ENCODE data around the gene TJP1. TPM values are rescaled to one million over a fixed set of nuclear protein-coding genes. Genes with fewer than 3 reads are reported as not detected.
"Not testable (repeated sequence)": the region's sequence is repeated elsewhere in the genome, so short reads cannot be mapped to it uniquely, and the experiment has no call there.

The TJP1 gene
- total RNA-seq, 1 donor from 2014 or later = not detected

DNA sequence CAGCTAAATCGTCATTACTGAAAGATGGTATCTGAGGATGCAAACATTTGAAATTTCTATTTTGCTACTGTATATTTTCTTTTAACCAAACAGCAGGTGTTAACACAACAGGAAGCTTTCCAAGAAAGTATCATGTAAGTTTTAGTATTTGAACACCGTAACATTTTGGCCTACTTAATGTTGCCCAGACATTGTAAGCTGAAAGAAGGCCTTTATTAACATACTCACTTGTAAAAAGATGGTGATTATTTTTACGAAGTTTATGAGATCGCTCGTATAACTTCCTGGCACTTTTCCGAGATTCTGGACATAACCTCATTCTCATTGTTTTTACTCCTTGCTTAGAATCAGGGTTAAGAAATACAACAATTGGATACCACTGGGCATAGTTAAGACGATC lies 95.7 kb downstream of the TJP1 start:
- Mint-ChIP-seq H3K27me3 (ENCODE audit: insufficient read depth) (peaks cover 2% of the 10 kb centered on the region), H3K36me3 (ENCODE audit: low read depth) (no peaks in the 10 kb centered on the region), H3K4me1 (ENCODE audit: low read depth) (no peaks in the 10 kb centered on the region), H3K27ac (no peak overlapping the region), H3K4me3 (no peak overlapping the region), H3K9me3 (peaks cover 20% of the 10 kb centered on the region)
- intact Hi-C loops (cut with micrococcal nuclease) = no loop called here
- DNase-seq (ENCODE audit: low spot score) = no peak

DNA sequence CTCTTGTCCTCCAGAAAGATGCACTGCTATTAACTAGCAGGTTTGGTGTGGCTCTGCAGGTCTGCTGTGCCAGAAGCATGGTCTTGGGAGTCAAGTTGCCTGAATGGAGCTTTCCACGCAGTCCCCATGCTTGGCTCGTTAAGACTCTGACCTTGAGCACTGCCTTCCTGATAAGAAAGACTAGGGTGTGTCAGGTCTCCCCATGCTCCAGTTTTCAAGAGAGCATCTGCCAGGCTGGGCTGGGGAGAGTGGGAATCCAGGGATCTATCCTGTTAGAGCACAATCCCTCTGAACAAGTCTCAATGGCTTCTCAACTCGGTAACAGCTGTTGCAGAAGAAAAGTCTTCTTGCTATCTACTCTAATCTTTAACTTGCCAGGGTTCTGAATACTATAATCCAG lies 98.2 kb downstream of the TJP1 start:
- H3K4me1 Mint-ChIP-seq (ENCODE audit: low read depth) = no peaks in the 10 kb centered on the region
- no peaks in the 10 kb centered on the region for H3K36me3 Mint-ChIP-seq (ENCODE audit: low read depth)
- intact Hi-C loops (cut with micrococcal nuclease) = no loop called here
- no peak overlapping the region for H3K4me3 Mint-ChIP-seq
- no peak for DNase-seq (ENCODE audit: low spot score)
- H3K27ac Mint-ChIP-seq = no peak overlapping the region
- H3K27me3 Mint-ChIP-seq (ENCODE audit: insufficient read depth) = peaks cover 4% of the 10 kb centered on the region
- H3K9me3 Mint-ChIP-seq = peaks cover 31% of the 10 kb centered on the region

DNA sequence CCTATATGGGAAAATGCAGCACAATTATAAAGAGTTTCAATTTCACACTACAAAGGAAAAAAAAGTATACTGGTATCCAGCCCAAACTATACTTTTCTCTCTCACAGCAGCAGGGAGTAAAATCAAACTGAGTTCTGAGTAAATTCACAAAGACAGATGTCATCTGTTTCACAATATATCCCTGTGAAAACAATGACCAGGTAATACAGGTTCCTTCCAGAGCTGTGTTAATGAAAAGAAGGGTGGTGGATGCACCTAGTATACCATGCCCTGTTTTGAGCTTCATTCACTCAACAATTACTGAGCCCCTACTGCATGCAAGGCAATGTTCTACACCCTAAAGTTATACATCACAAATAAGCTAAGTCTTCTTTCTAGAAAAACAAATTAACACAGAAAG lies 108.5 kb downstream of the TJP1 start:
- Mint-ChIP-seq H3K9me3 (no peaks in the 10 kb centered on the region), H3K27ac (no peak overlapping the region), H3K36me3 (ENCODE audit: low read depth) (no peaks in the 10 kb centered on the region), H3K4me3 (no peak overlapping the region), H3K4me1 (ENCODE audit: low read depth) (no peaks in the 10 kb centered on the region), H3K27me3 (ENCODE audit: insufficient read depth) (peaks cover 4% of the 10 kb centered on the region)
- no peak for DNase-seq (ENCODE audit: low spot score)
- intact Hi-C loops (cut with micrococcal nuclease) = no loop called here

DNA sequence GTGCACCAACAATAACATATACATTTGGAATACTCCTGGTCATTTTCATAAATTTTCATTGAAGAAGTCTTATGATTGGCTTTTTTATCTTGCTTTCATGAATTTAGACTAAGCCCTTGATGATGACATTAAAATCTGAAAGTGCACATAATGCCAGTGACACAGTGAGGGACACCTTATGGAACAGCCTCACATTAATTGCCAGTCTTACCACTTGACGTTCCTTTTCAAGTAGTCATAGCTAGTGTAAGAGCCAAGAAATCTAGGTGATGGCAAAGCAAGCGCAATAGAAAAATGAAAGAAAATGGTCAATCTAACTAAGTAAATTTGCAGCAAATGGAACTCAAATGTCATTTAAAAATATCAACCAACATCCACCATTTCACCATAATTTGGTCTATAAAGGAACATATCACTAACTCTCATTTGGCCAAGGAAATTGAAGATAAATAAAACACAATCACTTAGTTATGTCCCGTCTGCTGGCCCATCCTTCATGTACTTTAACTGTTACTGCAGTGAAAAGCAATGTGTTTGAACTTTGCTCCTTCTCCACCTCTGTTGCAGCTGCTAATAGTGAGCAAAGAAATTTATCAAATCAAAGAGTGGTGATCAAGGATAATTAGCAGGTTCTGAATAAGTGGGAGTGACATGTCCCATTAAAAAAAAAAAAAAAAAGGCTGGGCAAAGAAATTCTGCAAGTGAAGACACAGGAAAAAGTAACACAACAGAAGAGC lies 110.0 kb downstream of the TJP1 start:
- H3K4me3 Mint-ChIP-seq = no peak overlapping the region
- no peaks in the 10 kb centered on the region for H3K9me3 Mint-ChIP-seq
- no peaks in the 10 kb centered on the region for H3K4me1 Mint-ChIP-seq (ENCODE audit: low read depth)
- no peaks in the 10 kb centered on the region for H3K36me3 Mint-ChIP-seq (ENCODE audit: low read depth)
- intact Hi-C loops (cut with micrococcal nuclease) = no loop called here
- peaks cover 4% of the 10 kb centered on the region for H3K27me3 Mint-ChIP-seq (ENCODE audit: insufficient read depth)
- H3K27ac Mint-ChIP-seq = no peak overlapping the region
- DNase-seq (ENCODE audit: low spot score) = no peak

DNA sequence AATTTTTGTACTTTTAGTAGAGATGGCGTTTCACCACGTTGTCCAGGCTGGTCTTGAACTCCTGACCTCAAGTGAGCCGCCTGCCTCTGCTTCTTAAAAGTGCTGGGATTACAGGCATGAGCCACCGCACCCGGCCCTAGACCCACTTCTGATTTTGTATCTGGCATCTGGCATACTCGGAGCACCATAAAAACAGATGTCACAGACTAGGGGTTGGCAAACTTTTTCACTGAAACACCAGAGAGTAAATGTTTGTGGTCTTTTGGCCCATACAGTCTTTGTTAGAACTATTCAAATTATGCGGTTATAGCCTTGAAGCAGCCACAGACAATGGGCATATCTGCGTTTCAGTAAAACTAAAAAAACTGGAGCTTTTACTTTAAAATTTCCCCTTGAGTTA lies 110.7 kb downstream of the TJP1 start:
- no peak for DNase-seq (ENCODE audit: low spot score)
- H3K4me1 Mint-ChIP-seq (ENCODE audit: low read depth) = no peaks in the 10 kb centered on the region
- H3K4me3 Mint-ChIP-seq = no peak overlapping the region
- H3K27ac Mint-ChIP-seq = no peak overlapping the region
- H3K36me3 Mint-ChIP-seq (ENCODE audit: low read depth) = no peaks in the 10 kb centered on the region
- intact Hi-C loops (cut with micrococcal nuclease) = no loop called here
- H3K9me3 Mint-ChIP-seq = no peaks in the 10 kb centered on the region
- no peaks in the 10 kb centered on the region for H3K27me3 Mint-ChIP-seq (ENCODE audit: insufficient read depth)

DNA sequence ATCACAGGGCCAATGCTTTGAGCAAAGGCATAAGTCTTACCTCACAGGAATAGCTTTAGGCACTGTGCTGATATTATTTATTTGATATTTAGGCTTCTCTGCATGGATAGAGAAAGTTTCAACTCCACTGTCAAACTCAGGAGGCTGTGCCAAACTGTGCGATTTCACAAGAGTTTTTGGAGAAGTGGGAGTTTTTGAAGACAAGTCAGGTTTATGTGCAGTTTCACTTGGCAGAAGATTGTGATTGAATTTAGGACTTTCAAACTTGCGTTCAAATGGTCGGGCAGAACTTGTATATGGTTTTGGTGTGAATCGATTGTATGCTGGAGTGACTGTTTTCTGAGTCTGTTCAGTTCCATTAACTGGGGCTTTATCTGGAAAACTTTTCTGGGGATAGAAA lies 113.7 kb downstream of the TJP1 start:
- H3K27ac Mint-ChIP-seq = no peak overlapping the region
- no peak for DNase-seq (ENCODE audit: low spot score)
- intact Hi-C loops (cut with micrococcal nuclease) = no loop called here
- no peaks in the 10 kb centered on the region for H3K36me3 Mint-ChIP-seq (ENCODE audit: low read depth)
- no peaks in the 10 kb centered on the region for H3K4me1 Mint-ChIP-seq (ENCODE audit: low read depth)
- no peaks in the 10 kb centered on the region for H3K27me3 Mint-ChIP-seq (ENCODE audit: insufficient read depth)
- no peaks in the 10 kb centered on the region for H3K9me3 Mint-ChIP-seq
- H3K4me3 Mint-ChIP-seq = no peak overlapping the region

DNA sequence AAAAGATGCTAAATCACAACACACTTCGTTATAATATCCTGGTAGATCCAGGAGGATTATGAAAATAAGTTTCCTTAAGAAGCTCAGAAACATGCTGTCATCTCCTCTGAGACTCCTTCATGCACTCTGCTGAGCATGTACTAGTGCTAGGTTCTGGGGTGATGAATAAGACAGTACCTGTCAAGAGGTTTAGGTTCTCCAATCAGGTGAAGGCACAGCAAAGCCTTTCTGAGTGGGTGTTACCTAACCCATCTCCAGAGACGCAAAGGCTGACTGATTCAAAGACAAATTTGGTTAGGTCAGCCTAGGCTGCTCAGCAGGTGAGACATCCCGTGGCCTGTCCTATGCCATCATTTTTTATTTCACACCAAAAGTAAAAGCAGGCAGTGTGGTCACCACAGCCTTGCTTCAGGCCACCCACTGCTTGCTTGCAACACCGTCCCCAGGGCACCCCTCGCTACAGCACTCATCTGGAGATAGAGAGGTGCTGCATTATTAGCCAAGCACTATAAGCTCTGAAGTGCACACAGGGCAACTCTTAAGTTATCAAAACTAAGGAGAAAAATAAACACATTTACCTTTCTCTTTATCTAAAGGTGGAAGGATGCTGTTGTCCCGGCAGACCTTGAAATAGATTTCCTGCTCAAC lies 117.2 kb downstream of the TJP1 start:
- H3K27ac Mint-ChIP-seq = no peak overlapping the region
- DNase-seq (ENCODE audit: low spot score) = no peak
- no peaks in the 10 kb centered on the region for H3K9me3 Mint-ChIP-seq
- H3K27me3 Mint-ChIP-seq (ENCODE audit: insufficient read depth) = no peaks in the 10 kb centered on the region
- no peak overlapping the region for H3K4me3 Mint-ChIP-seq
- no peaks in the 10 kb centered on the region for H3K36me3 Mint-ChIP-seq (ENCODE audit: low read depth)
- H3K4me1 Mint-ChIP-seq (ENCODE audit: low read depth) = no peaks in the 10 kb centered on the region
- intact Hi-C loops (cut with micrococcal nuclease) = no loop called here

DNA sequence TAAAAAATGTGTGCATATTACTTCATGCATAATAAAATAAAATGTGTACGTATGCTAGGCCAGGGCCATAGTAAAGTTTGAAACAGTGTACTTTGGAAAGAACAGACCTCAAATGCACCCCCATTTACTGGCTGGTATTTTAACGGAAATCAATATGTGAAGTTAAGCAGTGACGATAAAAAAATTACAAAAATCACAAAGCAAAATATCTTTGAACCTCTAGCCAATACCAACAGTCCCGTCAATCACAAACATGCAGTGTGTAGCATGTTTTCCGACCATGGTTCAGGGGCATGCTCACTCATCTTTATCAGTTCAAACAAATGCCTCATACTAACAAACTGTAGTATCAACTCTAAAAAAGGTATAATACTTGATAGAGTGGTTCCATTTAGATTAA lies 121.1 kb downstream of the TJP1 start:
- Mint-ChIP-seq H3K4me3 (no peak overlapping the region), H3K4me1 (ENCODE audit: low read depth) (no peaks in the 10 kb centered on the region), H3K27me3 (ENCODE audit: insufficient read depth) (peaks cover 2% of the 10 kb centered on the region), H3K9me3 (no peaks in the 10 kb centered on the region), H3K27ac (no peak overlapping the region), H3K36me3 (ENCODE audit: low read depth) (no peaks in the 10 kb centered on the region)
- DNase-seq (ENCODE audit: low spot score) = no peak
- intact Hi-C loops (cut with micrococcal nuclease) = no loop called here

DNA sequence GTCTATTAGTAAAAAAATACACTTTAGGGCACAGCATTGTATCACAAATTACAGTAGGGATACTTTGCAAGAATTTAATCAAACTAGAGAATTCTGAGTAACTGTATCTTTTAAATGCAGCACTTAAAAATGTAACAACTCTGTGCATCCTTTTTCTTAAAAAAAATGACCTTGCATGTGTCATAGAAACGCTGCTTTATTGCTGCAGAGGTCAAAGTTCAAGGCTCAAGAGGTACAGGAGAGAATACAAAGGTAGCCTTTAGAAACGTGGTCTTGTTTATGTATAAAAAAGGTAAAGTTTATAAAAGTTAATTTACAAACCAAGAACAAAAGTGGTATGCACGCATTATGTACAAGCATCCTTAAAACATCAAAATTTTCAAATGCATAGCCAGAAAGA lies 122.0 kb downstream of the TJP1 start:
- Mint-ChIP-seq H3K27ac (no peak overlapping the region), H3K27me3 (ENCODE audit: insufficient read depth) (peaks cover 2% of the 10 kb centered on the region)
- intact Hi-C loops (cut with micrococcal nuclease) = no loop called here

DNA sequence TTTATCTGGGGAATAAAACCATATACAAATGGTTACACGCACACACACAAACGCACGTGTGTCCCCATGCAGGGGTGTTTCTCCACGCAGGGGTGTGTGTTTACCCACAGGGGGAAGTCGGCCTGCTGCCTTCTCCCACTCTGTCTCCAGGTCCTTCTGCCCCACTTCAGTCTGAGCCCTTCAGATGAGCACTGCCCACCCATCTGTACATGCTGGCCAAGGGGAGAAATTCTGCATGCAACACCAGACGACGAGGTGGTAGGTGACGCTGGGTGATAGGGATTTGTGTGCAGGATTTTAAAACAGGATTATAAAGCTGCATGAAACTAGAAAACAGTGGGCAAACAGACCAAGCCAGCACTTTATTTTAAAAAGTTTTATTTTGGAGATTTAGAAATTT lies 122.5 kb downstream of the TJP1 start:
- intact Hi-C loops (cut with micrococcal nuclease) = no loop called here
- no peaks in the 10 kb centered on the region for H3K9me3 Mint-ChIP-seq
- no peak overlapping the region for H3K4me3 Mint-ChIP-seq
- H3K27me3 Mint-ChIP-seq (ENCODE audit: insufficient read depth) = peaks cover 3% of the 10 kb centered on the region
- no peak for DNase-seq (ENCODE audit: low spot score)
- no peak overlapping the region for H3K27ac Mint-ChIP-seq
- no peaks in the 10 kb centered on the region for H3K4me1 Mint-ChIP-seq (ENCODE audit: low read depth)
- H3K36me3 Mint-ChIP-seq (ENCODE audit: low read depth) = no peaks in the 10 kb centered on the region

More for the DNA sequence above, 122.0 kb downstream of the TJP1 start:
- Mint-ChIP-seq H3K4me1 (ENCODE audit: low read depth) (no peaks in the 10 kb centered on the region), H3K4me3 (no peak overlapping the region), H3K36me3 (ENCODE audit: low read depth) (no peaks in the 10 kb centered on the region), H3K9me3 (no peaks in the 10 kb centered on the region)
- no peak for DNase-seq (ENCODE audit: low spot score)

DNA sequence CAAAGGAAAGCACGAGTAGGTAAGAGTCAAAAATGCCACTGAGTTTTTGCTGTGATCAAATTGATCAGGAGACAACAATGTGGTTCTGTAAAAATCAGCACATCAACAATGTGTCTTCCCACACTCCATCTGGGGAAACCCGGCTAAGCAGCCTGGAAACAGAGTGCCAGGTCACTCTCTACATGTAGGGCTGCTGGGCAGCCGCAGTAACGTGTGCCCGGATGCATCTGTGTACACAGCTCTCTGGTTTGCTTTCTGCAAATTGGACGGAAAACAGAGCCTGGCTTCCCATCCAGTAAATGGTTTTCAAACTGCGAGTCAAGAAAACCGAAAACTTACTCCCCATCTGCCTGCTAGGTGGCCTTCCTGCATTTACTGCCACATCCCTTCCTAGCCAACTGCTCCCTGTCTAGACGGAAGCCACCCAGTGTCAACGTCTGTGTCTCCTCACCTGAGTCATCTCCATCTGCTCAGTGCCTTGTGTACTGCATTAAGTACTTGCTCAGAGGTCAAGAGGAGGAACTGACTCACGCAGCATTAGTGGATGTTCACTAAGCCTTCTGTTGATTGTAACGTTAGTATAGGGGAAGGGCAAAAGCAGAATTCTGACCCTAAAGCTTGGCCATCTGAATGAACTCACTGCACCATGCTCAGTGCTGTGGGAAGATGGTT lies 124.1 kb downstream of the TJP1 start:
- no peaks in the 10 kb centered on the region for H3K36me3 Mint-ChIP-seq (ENCODE audit: low read depth)
- H3K4me3 Mint-ChIP-seq = no peak overlapping the region
- no peaks in the 10 kb centered on the region for H3K9me3 Mint-ChIP-seq
- H3K27me3 Mint-ChIP-seq (ENCODE audit: insufficient read depth) = peaks cover 10% of the 10 kb centered on the region
- H3K4me1 Mint-ChIP-seq (ENCODE audit: low read depth) = no peaks in the 10 kb centered on the region
- H3K27ac Mint-ChIP-seq = no peak overlapping the region
- no peak for DNase-seq (ENCODE audit: low spot score)
- intact Hi-C loops (cut with micrococcal nuclease) = no loop called here

DNA sequence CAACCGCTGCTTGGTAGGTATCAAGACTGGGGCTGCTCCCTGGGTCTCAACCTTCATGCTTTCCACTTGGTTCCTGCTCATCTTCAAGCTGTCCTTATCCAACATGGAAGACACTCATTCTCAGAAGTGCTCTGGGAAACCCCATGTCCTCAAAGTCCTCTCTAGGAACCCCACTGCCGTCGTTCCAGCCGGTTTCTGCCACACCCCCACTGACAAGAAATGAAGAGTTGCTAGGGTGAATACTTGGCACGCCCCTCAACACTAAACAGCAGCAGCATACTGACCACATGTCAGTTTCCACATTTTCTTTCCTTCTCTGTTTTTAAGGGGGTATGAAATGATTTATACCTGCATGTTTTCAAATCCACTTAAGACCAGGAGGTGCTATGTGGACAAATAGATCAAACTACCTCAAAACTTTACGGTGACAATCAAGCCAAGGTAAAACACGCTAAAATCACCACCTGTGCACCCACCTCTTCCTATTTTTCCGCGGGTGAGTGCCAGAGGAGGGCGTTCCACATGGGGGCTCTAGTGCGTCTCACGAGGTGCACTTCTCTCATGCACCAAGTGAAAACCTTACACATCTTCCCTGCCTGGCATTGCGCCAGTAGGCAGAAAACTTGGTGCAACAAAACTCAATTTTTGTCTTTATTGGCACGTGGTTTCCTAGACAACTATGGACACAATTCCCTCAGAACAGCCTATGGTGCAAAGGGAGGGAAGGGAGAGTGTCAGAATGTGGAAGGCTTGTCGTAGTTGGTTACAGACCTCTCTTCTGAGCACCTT lies 125.1 kb downstream of the TJP1 start:
- intact Hi-C loops (cut with micrococcal nuclease) = no loop called here
- Mint-ChIP-seq H3K4me1 (ENCODE audit: low read depth) (no peaks in the 10 kb centered on the region), H3K36me3 (ENCODE audit: low read depth) (no peaks in the 10 kb centered on the region)

DNA sequence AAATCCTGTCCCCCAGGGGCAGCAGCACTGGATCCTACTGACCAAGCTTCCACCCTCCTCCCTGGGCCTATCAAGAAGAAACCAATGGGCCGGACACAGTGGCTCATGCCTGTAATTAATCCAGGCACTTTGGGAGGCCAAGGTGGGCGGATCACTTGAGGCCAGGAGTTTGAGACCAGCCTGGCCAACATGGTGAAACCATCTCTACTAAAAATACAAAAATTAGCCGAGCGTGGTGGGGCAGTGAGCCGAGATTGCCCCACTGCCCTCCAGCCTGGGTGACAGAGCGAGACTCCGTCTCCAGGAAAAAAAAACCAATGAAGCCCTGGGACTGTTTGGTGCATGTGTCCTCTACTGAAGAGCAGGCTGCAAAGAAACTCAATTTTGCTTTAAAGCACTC lies 125.8 kb downstream of the TJP1 start:
- DNase-seq (ENCODE audit: low spot score); intact Hi-C loops (cut with micrococcal nuclease); H3K36me3 Mint-ChIP-seq (ENCODE audit: low read depth); H3K4me3 Mint-ChIP-seq; H3K27ac Mint-ChIP-seq; H3K9me3 Mint-ChIP-seq; H3K4me1 Mint-ChIP-seq (ENCODE audit: low read depth): not testable (repeated sequence)
- H3K27me3 Mint-ChIP-seq (ENCODE audit: insufficient read depth) = peaks cover 10% of the 10 kb centered on the region

More for the DNA sequence above, 125.1 kb downstream of the TJP1 start:
- DNase-seq (ENCODE audit: low spot score) = no peak
- Mint-ChIP-seq H3K9me3 (no peaks in the 10 kb centered on the region), H3K27me3 (ENCODE audit: insufficient read depth) (peaks cover 10% of the 10 kb centered on the region), H3K27ac (no peak overlapping the region), H3K4me3 (no peak overlapping the region)
